ENCODE measurements around the gene ROBO1. TPM values are rescaled to one million over a fixed set of nuclear protein-coding genes. Genes with fewer than 3 reads are reported as not detected.

The ROBO1 gene
- total RNA-seq, 1 donor from 2014 or later: 13.4 TPM

GRCh38 chr3:78794431-78794830, 973.4 kb downstream of the ROBO1 start:
- H3K27me3 ChIP-seq: no peaks in the 10 kb centered on the region
- no peak overlapping the region for H3K4me3 ChIP-seq
- H3K27ac ChIP-seq: no peak overlapping the region
- no peaks in the 10 kb centered on the region for H3K36me3 ChIP-seq
- TF ChIP-seq, protein P1, sequence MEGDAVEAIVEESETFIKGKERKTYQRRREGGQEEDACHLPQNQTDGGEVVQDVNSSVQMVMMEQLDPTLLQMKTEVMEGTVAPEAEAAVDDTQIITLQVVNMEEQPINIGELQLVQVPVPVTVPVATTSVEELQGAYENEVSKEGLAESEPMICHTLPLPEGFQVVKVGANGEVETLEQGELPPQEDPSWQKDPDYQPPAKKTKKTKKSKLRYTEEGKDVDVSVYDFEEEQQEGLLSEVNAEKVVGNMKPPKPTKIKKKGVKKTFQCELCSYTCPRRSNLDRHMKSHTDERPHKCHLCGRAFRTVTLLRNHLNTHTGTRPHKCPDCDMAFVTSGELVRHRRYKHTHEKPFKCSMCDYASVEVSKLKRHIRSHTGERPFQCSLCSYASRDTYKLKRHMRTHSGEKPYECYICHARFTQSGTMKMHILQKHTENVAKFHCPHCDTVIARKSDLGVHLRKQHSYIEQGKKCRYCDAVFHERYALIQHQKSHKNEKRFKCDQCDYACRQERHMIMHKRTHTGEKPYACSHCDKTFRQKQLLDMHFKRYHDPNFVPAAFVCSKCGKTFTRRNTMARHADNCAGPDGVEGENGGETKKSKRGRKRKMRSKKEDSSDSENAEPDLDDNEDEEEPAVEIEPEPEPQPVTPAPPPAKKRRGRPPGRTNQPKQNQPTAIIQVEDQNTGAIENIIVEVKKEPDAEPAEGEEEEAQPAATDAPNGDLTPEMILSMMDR (IDR thresholded peaks at IDR 0.05): no peak
- DNase-seq (ENCODE audit: low spot score in 2 of 2): no peak
- no peaks in the 10 kb centered on the region for H3K4me1 ChIP-seq
- intact Hi-C loops (cut with DNase I): no loop called here
- no peaks in the 10 kb centered on the region for H3K9me3 ChIP-seq

- no peak overlapping the region for H3K4me3 ChIP-seq
- no peaks in the 10 kb centered on the region for H3K36me3 ChIP-seq
- intact Hi-C loops (cut with DNase I): no loop called here
- no peaks in the 10 kb centered on the region for H3K9me3 ChIP-seq
- no peak overlapping the region for H3K27ac ChIP-seq
- H3K4me1 ChIP-seq: no peaks in the 10 kb centered on the region
- no peak for DNase-seq (ENCODE audit: low spot score in 2 of 2)
- TF ChIP-seq, protein P1 (IDR thresholded peaks at IDR 0.05): no peak
- H3K27me3 ChIP-seq: no peaks in the 10 kb centered on the region
These were observed 975.1 kb downstream of the ROBO1 start for GRCh38 chr3:78792733-78793132.

- no peak overlapping the region for H3K4me3 ChIP-seq
- no peaks in the 10 kb centered on the region for H3K9me3 ChIP-seq
- H3K27ac ChIP-seq: no peak overlapping the region
- intact Hi-C loops (cut with DNase I): no loop called here
- no peaks in the 10 kb centered on the region for H3K36me3 ChIP-seq
- H3K27me3 ChIP-seq: no peaks in the 10 kb centered on the region
- TF ChIP-seq, protein P1 (IDR thresholded peaks at IDR 0.05): no peak
- no peak for DNase-seq (ENCODE audit: low spot score in 2 of 2)
- H3K4me1 ChIP-seq: no peaks in the 10 kb centered on the region
These were observed 975.6 kb downstream of the ROBO1 start for GRCh38 chr3:78792212-78792611.

- intact Hi-C loops (cut with DNase I): no loop called here
- Histone ChIP-seq H3K4me1 (no peaks in the 10 kb centered on the region), H3K4me3 (no peak overlapping the region), H3K36me3 (no peaks in the 10 kb centered on the region), H3K27me3 (no peaks in the 10 kb centered on the region), H3K9me3 (no peaks in the 10 kb centered on the region), H3K27ac (no peak overlapping the region)
- TF ChIP-seq, protein P1 (IDR thresholded peaks at IDR 0.05): no peak
- DNase-seq (ENCODE audit: low spot score in 2 of 2): no peak
These were observed 976.0 kb downstream of the ROBO1 start for GRCh38 chr3:78791753-78792152.

- Histone ChIP-seq H3K27ac (no peak overlapping the region), H3K27me3 (no peaks in the 10 kb centered on the region), H3K9me3 (no peaks in the 10 kb centered on the region), H3K36me3 (no peaks in the 10 kb centered on the region), H3K4me3 (no peak overlapping the region), H3K4me1 (no peaks in the 10 kb centered on the region)
- intact Hi-C loops (cut with DNase I): no loop called here
- TF ChIP-seq, protein P1 (IDR thresholded peaks at IDR 0.05): no peak
- no peak for DNase-seq (ENCODE audit: low spot score in 2 of 2)
These were observed 979.0 kb downstream of the ROBO1 start for GRCh38 chr3:78788839-78789238.

GRCh38 chr3:78785004-78785403, 982.8 kb downstream of the ROBO1 start:
- no peak overlapping the region for H3K27ac ChIP-seq
- no peaks in the 10 kb centered on the region for H3K36me3 ChIP-seq
- DNase-seq (ENCODE audit: low spot score in 2 of 2): no peak
- H3K4me3 ChIP-seq: no peak overlapping the region
- H3K9me3 ChIP-seq: no peaks in the 10 kb centered on the region
- H3K4me1 ChIP-seq: no peaks in the 10 kb centered on the region
- intact Hi-C loops (cut with DNase I): no loop called here
- TF ChIP-seq, protein P1 (IDR thresholded peaks at IDR 0.05): no peak
- H3K27me3 ChIP-seq: no peaks in the 10 kb centered on the region

Measured in ascending aorta (tissue), 2 donors.